NCI-H2196 treated with DMSO at 0.1 percent for 48 hours (cell line): Measurements from ENCODE around the gene ARRDC1.

Source experiments
- DNase-seq: peaks from one replicate; lab custom pipeline; 2025; ENCODE audit not compliant: unreplicated experiment; lab: John Stamatoyannopoulos, UW

Gene ARRDC1

DNA sequence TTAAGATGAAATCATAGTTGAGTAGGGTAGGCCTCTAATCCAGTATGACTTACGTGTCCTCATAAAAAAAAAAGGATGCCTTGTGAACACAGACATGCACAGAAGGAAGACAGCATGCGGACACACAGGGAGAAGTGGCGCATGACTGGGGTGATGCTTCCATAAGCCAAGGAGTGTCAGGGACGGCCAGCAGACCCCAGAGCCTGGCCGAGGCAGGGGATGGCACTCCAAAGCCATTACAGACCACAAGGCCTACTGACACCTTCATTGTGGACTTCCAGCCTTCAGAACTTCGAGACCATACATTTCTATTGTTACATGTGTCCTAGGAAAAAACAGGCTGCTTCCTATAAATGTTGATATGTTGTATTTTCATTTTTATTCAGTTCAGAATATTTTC, 33.2 kb downstream of the ARRDC1 start:
- DNase-seq: no peak

DNA sequence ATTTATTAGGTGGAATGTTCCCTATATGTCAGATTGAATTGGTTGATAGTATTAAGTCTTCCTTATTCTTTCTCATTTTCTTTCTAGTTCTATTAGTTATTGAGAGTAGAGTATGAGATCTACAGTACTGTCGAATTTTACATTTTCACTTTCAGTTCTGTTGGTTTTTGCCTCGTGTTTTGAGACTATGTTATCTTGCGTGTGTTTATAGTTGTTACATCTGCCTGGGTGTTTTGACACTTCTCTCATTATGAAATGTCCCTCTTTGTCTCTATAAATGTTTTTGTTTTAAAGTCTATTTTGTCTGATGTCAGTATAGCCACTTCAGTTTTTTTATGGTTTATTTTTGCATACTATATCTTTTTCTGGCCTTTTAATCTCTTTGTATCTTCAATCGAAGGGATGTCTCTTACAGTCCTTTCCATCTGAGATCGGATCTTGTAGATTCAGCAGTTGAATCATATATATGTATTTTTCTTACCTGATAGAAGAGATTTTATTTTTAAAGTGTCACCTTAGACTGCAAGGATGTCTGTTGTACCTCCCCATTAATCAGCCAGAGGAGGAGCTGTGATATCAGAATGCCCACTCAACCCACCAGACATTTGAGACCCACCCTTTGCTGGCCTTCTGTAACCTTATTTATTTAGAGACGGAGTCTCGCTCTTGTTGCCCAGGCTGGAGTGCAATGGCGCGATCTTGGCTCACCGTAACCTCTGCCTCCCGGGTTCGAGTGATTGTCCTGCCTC, 34.0 kb downstream of the ARRDC1 start:
- DNase-seq: no peak

DNA sequence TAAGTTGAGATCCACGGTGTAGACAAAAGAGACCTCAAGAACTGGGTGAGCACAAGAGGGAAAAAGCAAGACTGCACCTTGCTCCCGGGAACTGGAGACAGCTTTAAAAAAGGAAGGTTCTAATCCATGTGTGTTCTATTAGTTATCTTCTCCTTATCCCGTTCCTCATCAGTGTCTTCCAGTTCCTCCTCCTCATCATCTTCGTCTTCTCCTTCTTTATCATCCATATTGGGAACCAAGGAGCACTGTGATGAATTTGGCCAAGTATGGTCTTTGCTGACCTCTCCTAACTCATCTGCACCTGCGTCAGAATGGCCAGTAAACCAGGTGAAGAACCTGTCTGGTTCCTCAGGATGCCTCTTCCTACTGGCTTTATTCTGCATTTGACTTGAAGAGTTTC, 35.4 kb downstream of the ARRDC1 start:
- no peak for DNase-seq

DNA sequence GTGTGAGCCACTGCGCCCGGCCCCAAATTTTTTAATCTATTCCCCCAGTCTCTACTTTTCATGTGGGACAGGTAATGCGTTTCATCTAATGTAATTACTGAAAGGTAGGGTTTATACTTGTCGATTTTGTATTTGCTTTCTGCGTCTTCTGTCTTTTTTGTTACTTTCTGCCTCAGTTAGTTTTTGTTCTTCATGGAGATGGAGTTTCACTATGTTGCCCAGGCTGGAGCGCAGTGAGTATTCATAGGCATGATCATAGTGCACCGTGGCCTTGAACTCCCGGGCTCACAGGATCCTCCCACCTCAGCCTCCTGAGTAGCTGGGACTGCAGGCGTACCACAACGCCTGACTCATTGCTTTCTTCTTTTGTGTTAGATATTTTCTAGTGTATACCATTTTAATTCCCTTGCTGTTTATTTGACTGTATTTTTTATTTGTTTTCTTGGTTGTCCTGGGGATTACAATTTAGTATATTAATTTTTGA, 36.7 kb downstream of the ARRDC1 start:
- no peak for DNase-seq

DNA sequence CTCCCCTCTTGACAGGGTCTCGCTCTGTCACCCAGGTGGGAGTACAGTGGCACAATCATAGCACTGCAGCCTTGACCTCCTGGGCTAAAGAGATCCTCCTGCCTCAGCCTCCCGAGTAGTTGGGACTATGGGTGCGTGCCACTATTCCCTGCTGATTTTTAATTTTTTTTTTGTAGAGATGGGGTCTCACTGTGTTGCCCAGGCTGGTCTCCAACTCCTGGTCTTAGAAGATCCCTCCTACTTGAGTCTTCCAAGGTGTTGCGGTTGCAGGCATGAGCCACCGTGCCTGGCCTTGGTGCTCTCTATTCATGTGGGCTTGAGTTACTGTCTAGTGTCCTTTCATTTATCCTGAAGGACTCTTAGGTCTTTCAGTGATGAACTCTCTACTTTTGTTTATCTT, 37.4 kb downstream of the ARRDC1 start:
- no peak for DNase-seq

DNA sequence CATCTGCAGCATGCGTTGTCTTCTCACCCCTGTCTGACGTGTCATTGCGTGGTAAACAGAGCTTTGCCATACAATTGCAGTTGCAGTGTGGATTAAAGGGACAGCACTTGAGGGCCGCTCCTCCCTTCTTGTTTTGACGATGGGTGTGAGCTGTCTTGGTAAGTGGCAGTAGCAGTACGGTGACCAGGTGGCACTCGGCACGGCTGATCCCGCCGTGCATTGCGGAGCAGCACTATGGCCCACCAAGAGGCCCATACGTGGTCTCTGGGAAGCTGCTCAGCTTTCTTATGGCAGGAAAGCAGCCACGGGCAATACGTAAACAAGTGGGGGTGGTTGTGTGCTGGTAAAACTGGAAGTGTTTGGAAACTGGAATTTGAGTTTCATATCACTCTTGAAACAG, 38.4 kb downstream of the ARRDC1 start:
- DNase-seq: no peak

DNA sequence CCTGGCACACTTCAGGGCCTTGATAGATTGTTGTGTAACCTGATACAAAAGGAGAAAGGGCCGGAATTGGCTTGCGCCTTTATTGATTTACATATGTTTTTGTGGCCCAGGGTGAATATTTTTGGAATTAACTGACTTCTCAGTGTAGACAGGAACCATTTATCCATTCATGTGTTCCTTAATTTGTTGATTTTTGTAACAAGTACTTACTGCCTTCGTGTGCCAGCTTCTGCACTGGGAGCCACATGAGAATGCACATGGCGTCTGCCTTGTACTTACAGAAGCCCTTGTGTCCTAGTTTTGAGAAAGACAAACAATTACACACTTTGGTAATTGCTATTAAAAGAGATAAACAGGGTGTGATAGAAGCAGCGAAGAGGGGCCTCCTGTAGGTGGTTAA, 39.7 kb downstream of the ARRDC1 start:
- no peak for DNase-seq

DNA sequence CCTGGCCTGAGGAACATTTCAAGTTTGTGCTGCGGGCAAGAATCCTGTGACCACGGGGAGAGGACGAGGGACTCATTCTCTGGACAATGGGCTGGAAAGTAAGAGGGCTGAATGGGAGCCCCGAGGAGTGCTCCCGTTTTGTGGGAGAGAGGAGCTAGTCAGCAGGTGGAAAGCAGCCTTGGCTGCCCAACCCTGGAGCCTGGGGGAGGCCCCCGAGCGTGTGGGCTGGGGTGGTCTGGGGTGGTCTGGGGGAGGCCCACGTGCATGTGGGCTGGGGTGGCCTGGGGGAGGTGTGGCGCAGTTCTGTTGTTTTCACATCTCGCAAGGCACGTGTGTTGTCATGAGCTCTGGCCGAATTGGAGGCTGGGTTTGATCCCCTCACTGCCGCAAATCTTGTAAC, 40.9 kb downstream of the ARRDC1 start:
- no peak for DNase-seq

DNA sequence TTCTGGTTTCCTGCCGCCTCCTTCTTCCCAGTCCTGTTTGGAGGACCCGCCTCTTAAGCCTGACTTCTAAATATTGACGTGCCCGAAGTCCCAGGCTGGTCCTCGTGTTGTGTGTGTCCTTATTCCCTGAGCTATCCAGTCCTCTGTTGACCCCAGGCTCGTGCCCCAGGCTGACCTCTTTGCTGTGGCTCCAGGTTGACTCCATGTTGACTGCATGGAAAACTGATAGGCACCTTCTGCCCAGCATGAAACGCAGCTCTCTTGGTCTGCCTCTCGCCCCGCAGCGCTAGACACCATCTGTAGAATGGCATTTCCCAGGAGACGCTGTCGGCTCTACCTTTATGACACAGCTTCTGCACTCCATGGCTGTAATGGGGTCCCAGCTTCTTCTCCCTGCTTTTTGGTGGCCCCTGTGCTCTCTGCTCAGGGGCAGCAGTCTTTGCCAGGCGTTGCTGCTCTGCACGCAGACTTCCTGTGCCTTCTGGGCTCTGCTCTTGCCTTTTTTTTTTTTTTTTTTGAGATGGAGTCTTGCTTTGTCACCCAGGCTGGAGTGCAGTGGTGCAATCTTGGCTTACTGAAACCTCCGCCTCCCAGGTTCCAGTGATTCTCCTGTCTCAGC, 41.7 kb downstream of the ARRDC1 start:
- no peak for DNase-seq

DNA sequence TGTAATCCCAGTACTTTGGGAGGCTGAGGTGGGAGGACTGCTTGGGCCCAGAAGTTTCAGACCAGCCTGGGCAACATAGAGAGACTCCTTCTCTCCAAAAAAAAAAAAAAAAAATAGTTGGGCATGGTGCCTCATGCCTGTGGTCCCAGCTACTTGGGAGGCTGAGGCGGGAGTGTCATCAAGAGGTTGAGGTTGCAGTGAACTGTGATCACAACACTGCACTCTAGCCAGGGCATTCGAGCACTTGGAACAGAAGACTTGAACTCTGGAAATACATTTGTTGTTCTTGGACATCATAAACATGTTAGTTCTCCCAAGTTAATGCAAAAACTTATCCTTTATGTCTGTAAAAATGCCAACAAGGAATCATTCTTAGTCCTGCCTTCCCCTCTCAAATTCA, 42.9 kb downstream of the ARRDC1 start:
- DNase-seq: no peak

DNA sequence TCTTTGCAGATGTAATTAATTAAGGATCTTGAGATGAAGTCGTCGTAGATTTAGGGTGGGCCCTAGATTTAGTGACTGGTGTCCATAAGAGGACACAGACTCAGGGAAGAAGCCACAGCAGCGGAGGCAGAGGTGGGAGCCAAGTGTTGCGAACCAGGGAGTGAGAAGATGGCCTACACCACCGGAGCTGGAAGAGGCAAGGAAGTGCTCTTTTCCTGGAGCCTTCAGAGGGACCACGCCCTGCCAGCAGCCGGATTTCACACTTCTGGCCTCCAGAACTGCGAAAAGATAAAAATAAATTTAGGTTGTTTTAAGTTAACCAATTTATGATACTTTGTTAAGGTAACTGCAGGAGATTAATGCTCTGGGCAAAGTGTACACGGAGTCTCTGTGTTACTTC, 44.1 kb downstream of the ARRDC1 start:
- no peak for DNase-seq

DNA sequence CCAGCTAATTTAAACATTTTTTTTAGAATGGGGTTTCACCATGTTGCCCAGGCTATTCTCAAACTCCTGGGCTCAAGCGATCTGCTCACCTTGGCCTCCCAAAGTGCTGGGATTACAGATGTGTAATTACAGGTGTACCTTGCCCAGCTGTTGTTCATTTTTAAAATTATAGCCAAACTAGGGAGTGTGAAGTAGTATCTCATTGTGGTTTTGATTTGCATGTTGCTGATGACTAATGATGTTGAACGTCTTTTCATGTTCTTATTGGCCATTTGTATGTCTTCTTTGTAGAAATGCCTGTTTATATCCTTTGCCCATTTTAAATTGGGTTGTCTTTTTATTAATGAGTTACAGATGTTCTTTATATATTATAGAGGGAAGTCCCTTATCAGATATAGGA, 44.8 kb downstream of the ARRDC1 start:
- DNase-seq: no peak

DNA sequence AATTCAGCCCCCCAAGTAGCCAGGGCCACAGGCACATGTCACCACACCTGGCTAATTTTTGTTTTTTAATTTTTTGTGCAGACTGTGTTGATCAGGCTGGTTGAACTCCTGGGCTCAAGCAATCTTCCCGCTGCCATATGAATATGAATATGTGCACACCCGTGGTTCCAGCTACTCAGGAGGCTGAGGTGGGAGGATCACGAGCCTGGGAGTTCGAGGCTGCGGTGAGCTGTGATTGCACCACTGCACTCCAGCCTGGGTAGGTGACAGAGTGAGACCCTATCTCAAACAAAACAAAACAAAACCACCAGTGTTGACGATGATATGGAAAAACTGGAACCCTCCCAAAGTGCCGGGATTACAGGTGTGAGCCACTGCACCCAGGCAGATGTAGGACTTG, 45.3 kb downstream of the ARRDC1 start:
- DNase-seq: no peak

DNA sequence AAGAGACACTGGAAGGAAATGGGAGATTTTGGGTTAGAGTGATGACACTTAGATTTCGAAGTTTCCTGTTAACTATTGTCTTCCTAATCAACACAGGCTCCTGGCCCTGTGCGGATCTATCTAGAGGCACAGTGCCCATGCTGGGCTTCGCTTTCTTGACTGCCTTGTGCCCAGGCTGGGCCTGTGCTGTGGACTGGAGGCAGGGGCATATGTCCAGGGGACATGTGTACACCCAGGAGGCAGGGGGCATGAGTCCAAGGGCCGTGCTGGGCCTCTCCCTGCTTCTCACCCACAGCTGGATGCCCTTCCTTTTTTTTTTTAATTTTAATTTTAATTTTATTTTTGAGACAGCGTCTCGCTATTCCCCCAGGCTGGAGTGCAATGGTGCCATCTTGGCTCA, 50.9 kb downstream of the ARRDC1 start:
- DNase-seq: no peak

DNA sequence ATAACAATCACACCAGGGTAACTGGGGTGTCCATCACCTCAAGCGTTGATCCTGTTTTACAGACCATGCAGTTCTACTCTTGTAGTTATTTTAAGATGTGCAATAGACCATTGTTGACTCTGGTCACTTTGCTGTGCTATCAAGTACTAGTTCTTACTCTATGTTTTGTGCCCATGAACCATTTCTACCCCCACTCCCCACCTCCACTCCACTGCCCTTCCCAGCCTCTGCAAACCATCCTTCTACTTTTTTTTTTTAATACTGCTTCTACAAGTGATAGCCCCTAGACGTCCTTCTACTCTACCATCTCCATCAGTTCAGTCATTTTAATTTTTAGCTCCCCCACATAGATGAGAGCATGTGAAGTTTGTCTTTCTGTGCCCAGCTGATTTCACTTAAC, 52.1 kb downstream of the ARRDC1 start:
- DNase-seq: no peak

DNA sequence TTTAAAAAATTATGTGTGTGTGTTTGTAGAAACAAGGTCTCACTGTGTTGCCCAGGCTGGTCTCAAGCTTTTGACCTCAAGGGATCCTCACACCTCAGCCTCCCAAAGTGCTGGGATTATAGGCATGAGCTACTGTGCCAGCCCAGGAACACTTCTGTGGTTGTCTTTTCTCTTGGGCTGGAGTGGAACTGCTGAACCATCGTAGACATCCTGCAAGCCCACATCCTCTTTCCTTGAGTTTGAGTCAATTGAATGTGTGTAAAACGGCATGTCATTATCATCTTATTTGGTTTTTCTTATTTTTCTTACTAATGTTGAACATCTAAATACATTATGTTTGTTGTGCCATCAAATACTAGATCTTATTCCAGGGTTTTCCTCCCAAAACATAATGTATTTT, 53.3 kb downstream of the ARRDC1 start:
- DNase-seq: no peak

DNA sequence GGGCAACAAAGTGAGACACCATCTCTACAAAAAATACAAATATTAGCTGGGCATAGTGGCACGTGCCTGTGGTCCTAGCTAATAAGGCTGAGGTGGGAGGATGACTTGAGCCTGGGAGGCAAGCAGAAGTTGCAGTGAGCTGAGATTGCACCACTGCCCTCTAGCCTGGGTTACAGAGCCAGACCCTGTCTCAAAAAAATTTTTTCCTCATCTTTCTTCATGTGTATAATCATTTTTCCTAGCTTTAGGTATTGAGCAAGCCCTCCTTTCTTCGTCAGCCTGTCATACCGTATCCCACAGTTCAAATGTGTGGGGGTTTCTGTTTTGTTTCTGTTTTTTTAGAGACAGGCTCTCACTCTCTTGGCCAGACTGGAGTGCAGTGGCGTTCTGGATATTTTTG, 54.7 kb downstream of the ARRDC1 start:
- no peak for DNase-seq

DNA sequence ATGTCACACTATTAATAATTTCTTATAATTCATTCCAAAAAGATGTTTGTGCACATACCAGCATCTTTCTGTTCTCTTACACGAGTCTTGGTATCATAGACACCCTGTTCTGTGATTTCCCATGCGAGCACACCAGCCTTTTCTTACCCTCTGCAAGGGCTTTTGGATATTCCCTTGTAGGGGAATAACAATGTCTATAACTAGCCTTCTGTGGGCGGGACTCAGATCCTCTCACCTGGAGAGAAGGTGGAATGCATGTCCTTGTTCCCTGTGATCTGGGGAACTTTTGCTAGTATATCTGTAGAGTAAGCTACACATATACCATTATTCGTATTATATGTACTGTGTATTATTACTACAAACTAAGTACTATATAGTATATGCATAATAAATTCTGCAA, 58.1 kb downstream of the ARRDC1 start:
- no peak for DNase-seq

DNA sequence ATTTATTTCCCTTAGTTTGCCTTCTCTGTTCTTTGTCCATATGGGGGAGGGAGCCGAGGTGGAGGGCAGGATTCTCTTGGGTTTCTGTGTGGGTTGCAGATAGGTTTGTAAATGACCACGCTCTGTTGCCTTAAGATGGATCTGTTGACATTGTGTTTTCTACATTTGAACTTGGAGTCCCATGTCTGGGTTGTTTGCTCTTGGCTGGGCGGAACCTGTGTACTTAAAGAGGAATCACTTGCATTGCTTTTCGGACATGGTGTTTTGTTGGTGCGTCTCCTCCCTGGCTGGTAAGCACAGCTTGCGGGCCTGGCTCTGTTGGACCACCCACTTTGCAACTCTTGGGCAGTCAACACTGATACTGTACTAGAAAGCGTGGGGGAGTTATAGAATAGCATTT, 59.2 kb downstream of the ARRDC1 start:
- no peak for DNase-seq
